Neural cell (in vitro differentiated cells): Measurements from ENCODE around the gene IDH1. TPM values are rescaled to one million over a fixed set of nuclear protein-coding genes. Genes with fewer than 3 reads are reported as not detected.

ENCODE experiments used
- H2AFZ ChIP-seq: fragments of 200-600, 300-800 bp; sonication (generic), shearing (Covaris generic); 2 replicates; pipeline ENCODE4 v1.6.0; 2014; ENCODE audit warnings: low read depth, mild to moderate bottlenecking, antibody characterized with exemption, low read length, moderate library complexity
- H3F3A ChIP-seq: fragments of 200-600 bp; shearing (Covaris generic); 2 replicates; pipeline ENCODE4 v1.6.1; 2016; ENCODE audit warnings: mild to moderate bottlenecking, moderate library complexity, mixed read lengths, antibody characterized with exemption, low read length; ENCODE audit not compliant: insufficient read depth, poor library complexity, severe bottlenecking
- H3K27ac ChIP-seq: fragments of 200-600, 300-800 bp; sonication (generic), shearing (Covaris generic); 2 replicates; pipeline ENCODE4 v1.5.1; 2014; ENCODE audit warnings: mild to moderate bottlenecking, low read length, moderate library complexity
- H3K27me3 ChIP-seq: fragments of 300-800, 200-600 bp; sonication (generic), shearing (Covaris generic); 2 replicates; pipeline ENCODE4 v1.6.0; 2014; ENCODE audit warnings: mild to moderate bottlenecking, low read depth, low read length, moderate library complexity; ENCODE audit not compliant: insufficient read depth
- H3K36me3 ChIP-seq: fragments of 300-800, 200-600 bp; sonication (generic), shearing (Covaris generic); 2 replicates; pipeline ENCODE4 v1.5.1; 2014; ENCODE audit warnings: mild to moderate bottlenecking, antibody characterized with exemption, low read length, moderate library complexity; ENCODE audit not compliant: insufficient read depth
- H3K4me2 ChIP-seq: fragments of 300-800, 200-600 bp; sonication (generic), shearing (Covaris generic); 2 replicates; pipeline ENCODE4 v1.6.0; 2014; ENCODE audit warnings: mild to moderate bottlenecking, low read length
- H3K4me3 ChIP-seq: fragments of 300-800, 200-600 bp; sonication (generic), shearing (Covaris generic); 2 replicates; pipeline ENCODE4 v1.5.1; 2014; ENCODE audit warnings: mild to moderate bottlenecking, low read length, moderate library complexity
- H3K79me2 ChIP-seq: fragments of 200-600 bp; shearing (Covaris generic); replicated peaks from 2 replicates; pipeline ENCODE4 v1.6.0; 2014; ENCODE audit warnings: mild to moderate bottlenecking, low read length, moderate library complexity; ENCODE audit not compliant: insufficient read depth
- H3K9ac ChIP-seq: fragments of 300-800, 200-600 bp; sonication (generic), shearing (Covaris generic); 2 replicates; pipeline ENCODE4 v1.6.1; 2016; ENCODE audit warnings: mild to moderate bottlenecking, low read length, mixed read lengths
- H3K9me2 ChIP-seq: fragments of 200-600 bp; shearing (Covaris generic); 2 replicates; pipeline ENCODE4 v1.6.1; 2016; ENCODE audit warnings: mild to moderate bottlenecking, low read length, mixed read lengths; ENCODE audit not compliant: insufficient read depth
- H3K9me3 ChIP-seq: fragments of 200-600, 300-800 bp; sonication (generic), shearing (Covaris generic); 2 replicates; pipeline ENCODE4 v1.6.1; 2016; ENCODE audit warnings: mild to moderate bottlenecking, mixed run types, low read length, moderate library complexity, mixed read lengths
- H4K20me1 ChIP-seq: fragments of 200-600 bp; shearing (Covaris generic); 2 replicates; pipeline ENCODE4 v1.6.1; 2016; ENCODE audit warnings: mild to moderate bottlenecking, mixed run types; ENCODE audit not compliant: insufficient read depth
- CTCF ChIP-seq: fragments of 450-650 bp; IDR thresholded peaks from 2 replicates; pipeline ENCODE4 v1.5.1; 2014; ENCODE audit warnings: antibody characterized with exemption, mild to moderate bottlenecking, moderate library complexity; ENCODE audit not compliant: poor library complexity, severe bottlenecking
- EP300 ChIP-seq: fragments of 450-650 bp; conservative IDR thresholded peaks from 2 replicates; pipeline ENCODE4 v1.6.1; 2014; ENCODE audit warnings: antibody characterized with exemption, mild to moderate bottlenecking, moderate library complexity; ENCODE audit not compliant: poor library complexity, severe bottlenecking
- EZH2 ChIP-seq: fragments of 200-600, 300-800 bp; shearing (Covaris generic), sonication (generic); IDR thresholded peaks from 2 replicates; pipeline ENCODE4 v1.6.1; 2014; ENCODE audit warnings: antibody characterized with exemption, low read length, borderline replicate concordance, mild to moderate bottlenecking; ENCODE audit not compliant: insufficient read depth, poor library complexity, severe bottlenecking
- MXI1 ChIP-seq: fragments of 450-650 bp; conservative IDR thresholded peaks from 2 replicates; pipeline ENCODE4 v1.6.1; 2014; ENCODE audit warnings: antibody characterized with exemption, mild to moderate bottlenecking; ENCODE audit not compliant: poor library complexity, severe bottlenecking
- POLR2AphosphoS5 ChIP-seq: IDR thresholded peaks from 2 replicates; pipeline ENCODE4 v1.6.1; 2012
- RAD21 ChIP-seq: fragments of 450-650 bp; conservative IDR thresholded peaks from 2 replicates; pipeline ENCODE4 v1.6.1; 2014; ENCODE audit warnings: antibody characterized with exemption, mild to moderate bottlenecking, moderate library complexity
- REST ChIP-seq: IDR thresholded peaks from 2 replicates; pipeline ENCODE4 v1.6.1; 2012; ENCODE audit warnings: borderline replicate concordance
- SMC3 ChIP-seq: fragments of 450-650 bp; conservative IDR thresholded peaks from 2 replicates; pipeline ENCODE4 v1.6.1; 2014; ENCODE audit warnings: antibody characterized with exemption, mild to moderate bottlenecking, moderate library complexity; ENCODE audit not compliant: poor library complexity
- TAF1 ChIP-seq: IDR thresholded peaks from 2 replicates; pipeline ENCODE4 v1.6.1; 2012; ENCODE audit warnings: low read depth
- polyA plus RNA-seq: library from polyadenylated mRNA; depleted of rRNA; stranded (reverse); fragments of >200 nt; gene quantifications from 2 replicates; pipeline ENCODE4 v1.2.3, GENCODE V29; 2014

The IDH1 gene
- polyA plus RNA-seq, 1 donor from 2014 or later = 354 TPM

DNA sequence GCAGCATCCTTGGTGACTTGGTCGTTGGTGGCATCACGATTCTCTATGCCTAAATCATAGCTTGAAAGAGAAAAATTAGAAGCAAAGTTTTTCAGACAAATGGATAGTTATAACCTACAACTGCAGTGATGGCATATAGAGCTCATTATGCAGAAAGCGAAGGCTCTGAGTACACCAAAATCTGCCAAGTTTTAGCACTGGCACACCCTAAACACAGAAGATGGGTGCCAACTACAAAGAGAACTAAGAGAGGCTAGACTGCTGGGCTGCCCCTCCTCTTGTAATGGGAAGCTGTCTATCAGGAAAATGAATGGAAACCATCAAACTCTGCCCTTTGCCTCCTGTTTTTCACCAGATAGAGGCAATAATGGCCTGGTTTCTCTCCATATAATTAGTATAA lies 6.3 kb downstream of the IDH1 start:
- no peak overlapping the region for H3K27ac ChIP-seq
- H3K27me3 ChIP-seq = no peaks in the 10 kb centered on the region
- TF ChIP-seq MXI1 (no peak), SMC3 (no peak), EP300 (no peak), REST (no peak), TAF1 (no peak), CTCF (no peak), RAD21 (no peak), POLR2AphosphoS5 (no peak), EZH2 (no peak)
- no peaks in the 10 kb centered on the region for H3K9me2 ChIP-seq
- H2AFZ ChIP-seq = no peak overlapping the region
- H3K79me2 ChIP-seq = peaks cover 39% of the 10 kb centered on the region
- H3K4me3 ChIP-seq = no peak overlapping the region
- H3K9ac ChIP-seq = no peak overlapping the region
- H3K4me2 ChIP-seq = no peak overlapping the region
- no peaks in the 10 kb centered on the region for H3F3A ChIP-seq
- no peaks in the 10 kb centered on the region for H4K20me1 ChIP-seq
- peaks cover 22% of the 10 kb centered on the region for H3K36me3 ChIP-seq
- no peaks in the 10 kb centered on the region for H3K9me3 ChIP-seq

GRCh38 chr2:208245746-208246145 lies 9.1 kb downstream of the IDH1 start:
- Histone ChIP-seq H3K36me3 (peaks cover 22% of the 10 kb centered on the region), H3K4me3 (no peak overlapping the region), H3K9me2 (no peaks in the 10 kb centered on the region)

More at GRCh38 chr2:208245746-208246145, 9.1 kb downstream of the IDH1 start:
- H3K9me3 ChIP-seq = no peaks in the 10 kb centered on the region
- peaks cover 11% of the 10 kb centered on the region for H3K79me2 ChIP-seq
- no peaks in the 10 kb centered on the region for H3K27me3 ChIP-seq
- no peak overlapping the region for H3K27ac ChIP-seq
- TF ChIP-seq MXI1 (no peak), SMC3 (no peak), POLR2AphosphoS5 (no peak), RAD21 (no peak), TAF1 (no peak), EP300 (no peak), REST (no peak), EZH2 (no peak)
- H3K4me2 ChIP-seq = no peak overlapping the region
- no peaks in the 10 kb centered on the region for H4K20me1 ChIP-seq
- no peaks in the 10 kb centered on the region for H3F3A ChIP-seq
- no peak overlapping the region for H2AFZ ChIP-seq
- H3K9ac ChIP-seq = no peak overlapping the region
